Keratinocyte (primary cell): ENCODE measurements around the gene UBAC2.

ENCODE experiments used
- CTCF ChIP-seq, 3 experiments: IDR thresholded peaks in 1 of 3; conservative IDR thresholded peaks in 1 of 3; optimal IDR thresholded peaks in 1 of 3; 2 replicates in 2 of 3; 3 replicates in 1 of 3; pipeline versions ENCODE3 to v1.5.1; 2011; ENCODE audit warnings: low read length in 3 of 3, mild to moderate bottlenecking in 3 of 3, moderate library complexity in 2 of 3, control low read depth in 1 of 3, inconsistent platforms in 1 of 3; ENCODE audit not compliant: insufficient read depth in 2 of 3; ENCODE audit errors: extremely low read depth in 1 of 3
- EZH2 ChIP-seq: IDR thresholded peaks from one replicate; pipeline ENCODE4 v1.6.1; 2012; ENCODE audit warnings: inconsistent platforms, mild to moderate bottlenecking, low read length, moderate library complexity

GRCh38 chr13:99288089-99288488 is 87.4 kb downstream of the UBAC2 start:
- TF ChIP-seq CTCF (optimal IDR thresholded peaks at IDR 0.05 in 1 of 3, IDR thresholded peaks at IDR 0.05 in 1 of 3, conservative IDR thresholded peaks at IDR 0.05 in 1 of 3; ENCODE audit: extremely low read depth in 1 of 3, insufficient read depth in 2 of 3, low read length in 3 of 3) = no peak
- no peak for TF ChIP-seq EZH2
